Osteocyte (in vitro differentiated cells): ENCODE results near the gene PROSER3. TPM values are rescaled to one million over a fixed set of nuclear protein-coding genes. Genes with fewer than 3 reads are reported as not detected.

Experiments
- DNase-seq: peaks from one replicate; pipeline ENCODE4 v3.0.0; 2021; ENCODE audit warnings: mixed read lengths; ENCODE audit not compliant: unreplicated experiment; ENCODE audit errors: extremely low spot score
- H3K27ac Mint-ChIP-seq: one replicate; pipeline ENCODE4 v1.8.0; 2021; ENCODE audit warnings: mild to moderate bottlenecking, mixed read lengths; ENCODE audit not compliant: unreplicated experiment
- H3K27me3 Mint-ChIP-seq: one replicate; pipeline ENCODE4 v1.8.0; 2021; ENCODE audit warnings: mixed read lengths; ENCODE audit not compliant: unreplicated experiment
- H3K36me3 Mint-ChIP-seq: one replicate; pipeline ENCODE4 v1.8.0; 2021; ENCODE audit warnings: mixed read lengths; ENCODE audit not compliant: unreplicated experiment
- H3K4me1 Mint-ChIP-seq: one replicate; pipeline ENCODE4 v1.8.0; 2021; ENCODE audit warnings: mixed read lengths; ENCODE audit not compliant: unreplicated experiment
- H3K4me3 Mint-ChIP-seq: one replicate; pipeline ENCODE4 v1.8.0; 2021; ENCODE audit warnings: mild to moderate bottlenecking, moderate library complexity, mixed read lengths; ENCODE audit not compliant: unreplicated experiment
- H3K9me3 Mint-ChIP-seq: one replicate; pipeline ENCODE4 v1.8.0; 2021; ENCODE audit warnings: mixed read lengths; ENCODE audit not compliant: unreplicated experiment
- total RNA-seq: library from RNA; stranded (reverse); gene quantifications from 2 replicates; pipeline ENCODE4 v1.2.1, GENCODE V29; 2021
- TF ChIP-seq, protein P1 (sequence below): fragments of 200-600 bp; sonication (generic); IDR thresholded peaks from 2 replicates; pipeline ENCODE4 v1.5.0; 2021; ENCODE audit warnings: antibody characterized with exemption, mild to moderate bottlenecking, moderate library complexity

The PROSER3 gene
- total RNA-seq, 1 donor from 2014 or later: 20.9 TPM

DNA sequence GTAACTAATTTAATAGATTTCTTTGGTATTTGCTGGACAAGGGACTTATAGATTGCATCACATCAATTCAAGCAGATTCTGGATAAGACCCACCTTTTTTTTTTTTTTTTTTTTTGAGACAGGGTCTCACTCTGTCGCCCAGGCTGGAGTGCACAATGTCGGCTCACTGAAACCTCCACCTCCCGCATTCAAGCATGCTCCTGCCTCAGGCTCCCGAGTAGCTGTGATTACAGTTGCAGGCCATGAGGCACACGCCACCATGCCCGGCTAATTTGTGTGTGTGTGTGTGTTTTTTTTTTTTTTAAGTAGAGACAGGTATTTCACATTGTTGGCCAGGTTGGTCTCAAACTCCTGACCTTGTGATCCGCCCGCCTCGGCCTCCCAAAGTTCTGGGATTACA lies 58.9 kb downstream of the PROSER3 start:
- H3K9me3 Mint-ChIP-seq: no peaks in the 10 kb centered on the region
- H3K4me1 Mint-ChIP-seq: no peaks in the 10 kb centered on the region
- no peak for DNase-seq
- peaks cover 17% of the 10 kb centered on the region for H3K27me3 Mint-ChIP-seq
- H3K36me3 Mint-ChIP-seq: no peaks in the 10 kb centered on the region
- no peak overlapping the region for H3K27ac Mint-ChIP-seq
- no peak overlapping the region for H3K4me3 Mint-ChIP-seq
- TF ChIP-seq, protein P1, sequence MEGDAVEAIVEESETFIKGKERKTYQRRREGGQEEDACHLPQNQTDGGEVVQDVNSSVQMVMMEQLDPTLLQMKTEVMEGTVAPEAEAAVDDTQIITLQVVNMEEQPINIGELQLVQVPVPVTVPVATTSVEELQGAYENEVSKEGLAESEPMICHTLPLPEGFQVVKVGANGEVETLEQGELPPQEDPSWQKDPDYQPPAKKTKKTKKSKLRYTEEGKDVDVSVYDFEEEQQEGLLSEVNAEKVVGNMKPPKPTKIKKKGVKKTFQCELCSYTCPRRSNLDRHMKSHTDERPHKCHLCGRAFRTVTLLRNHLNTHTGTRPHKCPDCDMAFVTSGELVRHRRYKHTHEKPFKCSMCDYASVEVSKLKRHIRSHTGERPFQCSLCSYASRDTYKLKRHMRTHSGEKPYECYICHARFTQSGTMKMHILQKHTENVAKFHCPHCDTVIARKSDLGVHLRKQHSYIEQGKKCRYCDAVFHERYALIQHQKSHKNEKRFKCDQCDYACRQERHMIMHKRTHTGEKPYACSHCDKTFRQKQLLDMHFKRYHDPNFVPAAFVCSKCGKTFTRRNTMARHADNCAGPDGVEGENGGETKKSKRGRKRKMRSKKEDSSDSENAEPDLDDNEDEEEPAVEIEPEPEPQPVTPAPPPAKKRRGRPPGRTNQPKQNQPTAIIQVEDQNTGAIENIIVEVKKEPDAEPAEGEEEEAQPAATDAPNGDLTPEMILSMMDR: no peak

DNA sequence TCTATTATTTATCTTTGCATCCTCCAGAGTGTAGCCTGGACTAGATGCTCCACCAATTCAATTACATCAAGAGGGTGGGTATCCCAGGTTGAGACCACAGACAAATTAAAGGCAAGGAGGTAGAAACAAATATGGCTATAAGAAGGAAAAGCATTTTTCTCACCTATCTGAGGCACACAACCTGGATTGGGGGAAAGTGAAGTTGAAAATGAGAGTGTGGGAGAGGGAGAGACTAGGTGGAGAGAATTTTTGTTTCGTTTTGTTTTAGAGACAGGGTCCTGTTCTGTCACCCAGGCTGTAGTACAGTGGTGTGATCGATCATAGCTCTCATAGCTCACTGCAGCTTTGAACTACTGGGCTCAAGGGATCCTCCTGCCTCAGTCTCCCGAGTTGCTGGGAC lies 60.5 kb downstream of the PROSER3 start:
- TF ChIP-seq, protein P1: no peak
- H3K36me3 Mint-ChIP-seq: no peaks in the 10 kb centered on the region
- H3K4me3 Mint-ChIP-seq: no peak overlapping the region
- H3K9me3 Mint-ChIP-seq: no peaks in the 10 kb centered on the region
- H3K27me3 Mint-ChIP-seq: peaks cover 19% of the 10 kb centered on the region
- no peak overlapping the region for H3K27ac Mint-ChIP-seq
- no peak for DNase-seq
- no peaks in the 10 kb centered on the region for H3K4me1 Mint-ChIP-seq

Other genes starting within 250 kb of the PROSER3 start
- gene DMKN, start 244.5 kb upstream of the PROSER3 start, total RNA-seq: not detected in 2 replicates
- not detected in 2 replicates for gene SBSN, start 229.9 kb upstream of the PROSER3 start, total RNA-seq
- not detected in 2 replicates for gene GAPDHS, start 224.7 kb upstream of the PROSER3 start, total RNA-seq
- 110 and 111 TPM in 2 replicates for gene TMEM147, start 212.6 kb upstream of the PROSER3 start, total RNA-seq
- gene ATP4A, start 194.5 kb upstream of the PROSER3 start, total RNA-seq: not detected in 2 replicates
- not detected in 2 replicates for gene PMIS2, start 172.0 kb upstream of the PROSER3 start, total RNA-seq
- 15.0 and 16.6 TPM in 2 replicates for gene HAUS5, start 145.4 kb upstream of the PROSER3 start, total RNA-seq
- 88.9 and 95.3 TPM in 2 replicates for gene RBM42, start 129.1 kb upstream of the PROSER3 start, total RNA-seq
- 1.2 and 1.3 TPM in 2 replicates for gene ETV2, start 116.4 kb upstream of the PROSER3 start, total RNA-seq
- 317 and 370 TPM in 2 replicates for gene COX6B1, start 109.9 kb upstream of the PROSER3 start, total RNA-seq
- not detected in 2 replicates for gene UPK1A, start 91.7 kb upstream of the PROSER3 start, total RNA-seq
- gene ZBTB32, start 53.6 kb upstream of the PROSER3 start, total RNA-seq: not detected in 2 replicates
- gene KMT2B, start 40.2 kb upstream of the PROSER3 start, total RNA-seq: 45.1 and 45.3 TPM in 2 replicates
- 2.3 and 3.1 TPM in 2 replicates for gene IGFLR1, start 15.7 kb upstream of the PROSER3 start, total RNA-seq
- gene U2AF1L4, start 12.8 kb upstream of the PROSER3 start, total RNA-seq: 35.9 and 44.9 TPM in 2 replicates
- 71.4 and 72.6 TPM in 2 replicates for gene PSENEN, start 12.5 kb upstream of the PROSER3 start, total RNA-seq
- gene LIN37, start 9.6 kb upstream of the PROSER3 start, total RNA-seq: 14.1 and 15.7 TPM in 2 replicates
- gene HSPB6, start 1.1 kb upstream of the PROSER3 start, total RNA-seq: 0.37 and 0.64 TPM in 2 replicates
- 10.1 and 15.2 TPM in 2 replicates for gene ARHGAP33, start 17.4 kb downstream of the PROSER3 start, total RNA-seq
- gene PRODH2, start 54.7 kb downstream of the PROSER3 start, total RNA-seq: not detected in 2 replicates
- not detected in 2 replicates for gene NPHS1, start 94.3 kb downstream of the PROSER3 start, total RNA-seq
- gene KIRREL2, start 98.7 kb downstream of the PROSER3 start, total RNA-seq: not detected in 2 replicates
- gene APLP1, start 110.4 kb downstream of the PROSER3 start, total RNA-seq: 12.6 and 14.7 TPM in 2 replicates
- 6.2 and 6.8 TPM in 2 replicates for gene NFKBID, start 142.4 kb downstream of the PROSER3 start, total RNA-seq
- gene HCST, start 144.4 kb downstream of the PROSER3 start, total RNA-seq: 0.81 and 0.97 TPM in 2 replicates
- not detected in 2 replicates for gene TYROBP, start 150.1 kb downstream of the PROSER3 start, total RNA-seq
- 24.3 and 25.0 TPM in 2 replicates for gene LRFN3, start 178.2 kb downstream of the PROSER3 start, total RNA-seq
- 15.4 and 15.5 TPM in 2 replicates for gene SDHAF1, start 237.0 kb downstream of the PROSER3 start, total RNA-seq